ENCODE data around the gene LRCOL1.
"Not testable (repeated sequence)": the region's sequence is repeated elsewhere in the genome, so short reads cannot be mapped to it uniquely, and the experiment has no call there.

Gene LRCOL1

DNA sequence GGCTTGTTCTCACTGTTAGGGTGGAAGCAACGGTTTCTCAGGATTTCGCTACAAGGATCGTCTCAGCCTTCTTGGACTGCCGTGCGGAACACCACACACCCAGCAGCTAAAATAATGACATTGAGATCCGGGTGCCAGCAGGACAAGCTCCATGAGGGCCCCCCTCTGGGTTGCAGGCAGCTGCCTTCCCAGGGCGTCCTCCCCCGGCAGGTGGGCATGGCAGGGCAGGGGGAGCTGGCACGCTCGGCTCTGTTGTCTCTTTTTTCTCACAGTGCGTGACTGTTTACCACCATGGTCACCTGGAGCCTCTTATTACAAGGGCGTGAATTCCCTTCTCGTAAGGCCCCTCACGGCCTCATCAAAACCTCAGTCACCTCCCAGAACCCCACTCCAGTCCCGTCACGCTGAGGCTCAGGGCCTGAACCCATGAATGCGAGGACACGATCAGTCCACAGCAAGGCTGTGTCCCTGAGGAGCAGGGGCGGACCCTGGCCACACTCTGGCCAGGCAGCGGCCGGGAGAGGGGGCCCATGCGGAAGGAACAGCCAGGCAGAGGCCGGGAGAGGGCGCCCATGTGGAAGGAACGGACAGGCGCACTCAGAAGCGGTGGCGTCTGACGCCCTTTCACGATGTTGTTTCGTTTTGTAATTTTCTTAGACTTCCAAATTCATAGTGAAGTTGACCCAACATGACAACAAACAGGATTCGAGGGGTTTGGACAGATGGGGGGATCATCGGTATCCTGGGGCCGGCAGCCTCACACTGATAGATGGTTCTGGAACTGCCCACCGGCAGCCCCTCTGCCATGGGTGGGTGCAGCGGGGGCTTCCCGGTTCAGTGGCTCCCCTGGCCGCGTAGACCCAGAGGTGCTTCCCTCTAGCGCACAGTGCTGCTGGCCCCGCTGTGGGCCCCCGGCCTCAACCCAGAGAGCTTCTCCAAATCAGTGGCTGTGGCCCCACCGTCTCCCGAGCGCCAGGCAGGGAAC is 10.0 kb downstream of the LRCOL1 start:
- DNase-seq: no peak

DNA sequence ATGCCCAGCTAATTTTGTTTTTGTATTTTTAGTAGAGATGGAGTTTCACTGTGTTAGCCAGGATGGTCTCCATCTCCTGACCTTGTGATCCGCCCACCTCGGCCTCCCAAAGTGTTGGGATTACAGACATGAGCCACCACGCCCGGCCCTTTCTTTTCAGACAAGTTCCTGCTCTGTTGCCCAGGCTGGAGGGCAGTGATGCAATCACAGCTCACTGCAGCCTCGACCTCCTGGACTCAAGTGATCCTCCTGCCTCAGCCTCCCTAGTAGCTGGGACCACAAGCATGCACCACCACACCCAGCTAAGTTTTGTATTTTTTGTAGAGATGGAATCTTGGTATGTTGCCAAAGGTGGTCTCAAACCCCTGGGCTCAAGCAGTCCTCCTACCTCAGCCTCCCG is 10.9 kb downstream of the LRCOL1 start:
- not testable (repeated sequence) for DNase-seq

DNA sequence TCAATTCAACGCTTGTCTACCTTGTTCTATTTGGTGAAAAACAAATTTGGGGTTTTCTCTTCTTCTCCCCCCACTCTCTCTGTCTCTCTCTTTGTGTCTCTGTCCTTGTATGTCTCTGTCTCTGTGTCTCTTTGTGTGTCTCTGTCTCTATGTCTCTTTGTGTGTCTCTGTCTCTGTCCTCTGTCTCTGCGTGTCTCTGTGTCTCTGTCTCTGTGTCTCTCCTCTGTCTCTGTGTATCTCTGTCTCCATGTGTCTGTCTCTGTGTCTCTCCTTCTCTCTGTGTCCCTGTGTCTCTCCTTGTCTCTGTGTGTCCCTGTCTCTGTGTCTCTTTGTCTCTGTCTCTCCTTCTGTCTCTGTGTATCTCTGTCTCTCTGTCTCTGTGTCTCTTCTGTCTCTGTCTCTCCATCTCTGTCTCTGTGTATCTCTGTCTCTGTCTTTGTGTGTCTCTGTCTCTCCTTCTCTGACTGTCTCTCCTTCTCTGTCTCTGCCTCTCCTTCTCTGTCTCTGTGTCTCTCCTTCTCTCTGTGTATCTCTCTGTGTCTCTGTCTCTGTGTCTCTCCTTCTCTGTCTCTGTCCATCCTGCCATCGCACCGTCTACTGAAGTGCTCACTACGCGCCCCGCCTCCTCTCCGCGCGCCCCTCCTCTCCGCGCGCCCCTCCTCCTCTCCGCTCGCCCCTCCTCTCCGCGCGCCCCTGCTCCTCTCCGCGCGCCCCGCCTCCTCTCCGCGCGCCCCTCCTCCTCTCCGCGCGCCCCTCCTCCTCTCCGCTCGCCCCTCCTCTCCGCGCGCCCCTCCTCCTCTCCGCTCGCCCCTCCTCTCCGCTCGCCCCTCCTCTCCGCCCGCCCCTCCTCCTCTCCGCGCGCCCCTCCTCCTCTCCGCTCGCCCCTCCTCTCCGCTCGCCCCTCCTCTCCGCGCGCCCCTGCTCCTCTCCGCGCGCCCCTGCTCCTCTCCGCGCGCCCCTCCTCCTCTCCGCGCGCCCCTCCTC is 12.8 kb downstream of the LRCOL1 start:
- DNase-seq: no peak

DNA sequence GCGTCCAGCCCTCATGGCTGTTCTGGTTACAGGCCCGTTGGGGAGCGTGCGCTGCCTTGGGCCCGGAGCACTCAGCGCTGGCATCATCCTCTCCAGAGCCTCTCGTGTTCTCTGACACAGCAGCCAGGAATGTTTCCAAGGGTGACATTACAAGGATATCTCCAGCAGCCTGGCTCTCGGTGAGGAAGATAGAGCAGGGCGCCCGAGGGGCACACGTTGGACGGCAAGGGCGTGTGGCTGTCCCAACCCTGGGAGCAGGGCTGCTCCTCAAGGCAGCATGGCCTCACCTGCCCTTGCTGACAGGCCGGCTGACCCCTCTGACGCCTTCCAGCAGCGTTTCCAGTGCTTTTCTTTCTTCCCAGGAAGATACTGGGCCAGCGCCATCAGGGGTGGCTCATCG is 14.4 kb downstream of the LRCOL1 start:
- no peak for DNase-seq

DNA sequence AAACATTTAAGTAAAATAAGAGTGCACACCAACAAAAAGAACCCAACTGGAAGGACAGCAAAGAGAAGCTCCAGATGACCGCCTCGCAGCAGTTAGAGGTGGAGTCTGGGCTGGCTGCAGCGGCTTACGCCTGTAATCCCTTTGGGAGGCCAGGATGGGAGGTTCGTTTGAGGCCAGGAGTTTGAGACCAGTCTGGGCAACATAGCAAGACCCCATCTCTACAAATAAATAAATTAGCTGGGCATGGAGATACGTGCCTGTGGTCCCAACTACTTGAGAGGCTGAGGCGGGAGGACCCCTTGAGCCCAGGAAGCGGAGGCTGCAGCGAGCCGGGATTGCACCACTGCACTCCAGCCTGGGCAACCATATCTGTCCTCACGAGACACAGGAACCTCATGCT is 15.2 kb downstream of the LRCOL1 start:
- no peak for DNase-seq

DNA sequence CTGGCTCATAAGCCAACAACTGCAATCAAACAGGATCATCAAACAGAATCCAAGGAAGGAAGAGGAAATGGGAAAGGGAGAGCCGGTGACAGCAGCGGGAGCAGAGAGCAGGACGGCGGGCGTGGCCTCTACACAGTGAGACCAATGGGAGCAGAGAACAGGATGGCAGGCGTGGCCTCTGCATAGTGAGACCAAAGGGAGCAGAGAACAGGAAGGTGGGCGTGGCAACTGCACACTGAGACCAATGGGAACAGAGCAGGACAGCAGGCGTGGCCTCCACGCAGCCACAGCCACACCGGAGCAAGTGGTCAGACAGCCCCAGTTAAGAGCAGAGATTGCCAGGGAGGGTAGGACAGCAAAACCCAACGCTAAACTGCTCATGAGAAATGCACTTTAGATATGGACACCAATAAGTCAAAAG is 16.4 kb downstream of the LRCOL1 start:
- DNase-seq: no peak

DNA sequence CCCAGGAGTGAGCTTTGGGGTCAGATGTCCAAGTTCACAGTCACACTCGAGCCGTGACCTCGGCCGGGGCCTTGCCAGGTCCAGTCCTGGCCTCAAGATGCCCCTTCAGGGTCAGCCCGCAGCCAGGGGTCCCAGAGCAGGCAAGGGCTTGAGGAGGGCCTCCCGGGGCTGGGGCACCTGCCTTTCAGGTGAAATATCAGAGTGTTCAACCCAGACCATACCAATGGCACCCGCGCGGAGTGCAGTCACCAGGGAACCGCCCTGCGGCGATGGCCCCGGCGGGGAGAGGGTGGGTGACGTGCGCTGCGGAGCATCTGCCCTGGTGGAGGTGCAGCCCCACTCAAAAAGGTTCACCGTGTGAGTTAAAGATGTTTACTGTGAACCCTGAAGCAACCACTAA is 16.9 kb downstream of the LRCOL1 start:
- DNase-seq: no peak

DNA sequence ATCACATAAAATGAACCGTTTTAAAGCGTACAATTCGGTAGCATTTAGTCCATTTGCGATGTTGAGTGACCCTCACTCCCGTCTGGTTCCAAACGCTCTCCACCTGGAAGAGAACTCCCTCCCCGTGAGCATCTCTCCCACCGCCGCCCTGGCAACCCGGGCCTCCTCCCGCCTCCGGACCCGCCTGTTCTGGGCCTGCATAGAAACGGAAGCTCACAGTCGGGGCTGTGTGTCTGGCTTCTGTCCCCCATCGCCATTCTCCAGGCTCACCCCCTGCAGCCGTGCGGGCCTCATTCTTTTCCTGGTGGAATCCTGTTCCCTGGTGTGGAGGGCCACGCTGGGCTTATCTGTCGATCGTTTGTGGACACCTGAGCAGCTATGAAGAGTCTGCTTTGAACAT is 17.3 kb downstream of the LRCOL1 start:
- no peak for DNase-seq

DNA sequence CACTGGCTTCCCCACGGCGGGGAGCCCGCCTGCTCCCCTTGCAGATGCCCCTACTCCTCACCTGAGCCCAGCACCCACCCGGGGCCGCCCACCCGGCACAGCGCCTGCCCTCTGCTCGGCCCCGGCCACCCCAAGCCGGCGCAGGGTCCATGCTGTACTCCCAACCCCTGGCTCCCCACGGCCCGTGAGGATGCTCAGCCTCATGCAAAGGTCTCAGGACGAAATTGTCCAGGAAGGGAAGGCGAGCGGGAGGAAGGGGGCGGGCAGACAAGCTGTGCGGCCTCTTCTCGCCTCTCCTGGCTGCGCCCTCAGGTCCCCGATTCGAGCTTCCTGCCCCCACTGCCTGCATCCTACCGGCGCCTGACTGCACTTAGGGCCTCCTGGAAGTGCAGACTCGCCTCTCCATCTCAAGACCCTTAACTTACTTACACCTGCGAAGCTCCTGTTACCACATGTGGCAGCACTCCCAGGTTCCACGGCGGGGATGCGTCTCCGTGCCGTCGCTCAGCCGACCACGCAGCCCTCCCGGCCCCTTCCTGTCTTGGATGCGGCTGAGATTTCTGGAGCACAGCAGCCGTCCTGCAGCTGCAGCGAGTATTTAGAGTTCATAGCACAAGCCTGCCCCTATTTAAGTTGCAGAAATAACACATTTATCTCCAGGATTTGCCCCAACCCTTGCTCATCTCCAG is 18.0 kb downstream of the LRCOL1 start:
- no peak for DNase-seq

DNA sequence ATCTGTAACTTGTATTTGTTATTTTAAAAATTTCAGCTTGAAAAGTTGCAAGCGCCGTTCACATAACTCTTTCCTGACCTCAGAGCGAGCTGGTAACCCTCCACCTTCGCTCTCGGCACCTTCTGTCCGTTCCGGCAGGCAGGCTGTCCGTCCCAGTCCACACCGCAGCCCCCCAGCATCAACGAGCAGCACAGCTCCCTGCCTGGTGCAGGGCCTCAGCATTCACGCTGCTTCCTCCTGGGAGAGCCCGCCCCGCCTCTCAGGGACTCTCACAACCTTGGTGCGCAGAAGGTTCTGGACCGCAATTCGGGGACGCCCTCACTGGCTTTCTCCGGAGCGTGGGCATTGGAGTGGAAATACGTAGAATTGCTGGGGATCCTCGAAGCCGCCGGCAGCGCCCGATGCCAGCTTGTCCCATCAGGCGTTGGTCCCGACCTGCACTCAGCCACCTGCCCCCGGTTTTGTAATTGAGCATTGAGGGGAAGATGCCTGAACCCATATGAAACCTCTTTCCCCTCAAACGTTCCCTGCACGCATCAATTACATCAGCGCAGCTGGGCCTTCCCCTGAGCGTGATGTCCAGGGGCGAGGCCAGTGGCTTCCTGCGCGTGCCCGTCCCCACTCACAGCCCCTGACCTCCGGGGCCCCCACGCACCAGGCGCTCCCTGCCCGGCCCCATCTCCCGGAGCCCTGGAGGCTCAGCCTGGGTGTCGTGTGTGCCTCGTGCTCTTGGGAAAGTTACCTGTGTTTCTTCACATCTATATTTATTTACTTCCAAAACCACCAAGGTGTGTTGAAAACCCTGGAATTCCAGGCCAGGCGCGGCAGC is 19.1 kb downstream of the LRCOL1 start:
- no peak for DNase-seq

DNA sequence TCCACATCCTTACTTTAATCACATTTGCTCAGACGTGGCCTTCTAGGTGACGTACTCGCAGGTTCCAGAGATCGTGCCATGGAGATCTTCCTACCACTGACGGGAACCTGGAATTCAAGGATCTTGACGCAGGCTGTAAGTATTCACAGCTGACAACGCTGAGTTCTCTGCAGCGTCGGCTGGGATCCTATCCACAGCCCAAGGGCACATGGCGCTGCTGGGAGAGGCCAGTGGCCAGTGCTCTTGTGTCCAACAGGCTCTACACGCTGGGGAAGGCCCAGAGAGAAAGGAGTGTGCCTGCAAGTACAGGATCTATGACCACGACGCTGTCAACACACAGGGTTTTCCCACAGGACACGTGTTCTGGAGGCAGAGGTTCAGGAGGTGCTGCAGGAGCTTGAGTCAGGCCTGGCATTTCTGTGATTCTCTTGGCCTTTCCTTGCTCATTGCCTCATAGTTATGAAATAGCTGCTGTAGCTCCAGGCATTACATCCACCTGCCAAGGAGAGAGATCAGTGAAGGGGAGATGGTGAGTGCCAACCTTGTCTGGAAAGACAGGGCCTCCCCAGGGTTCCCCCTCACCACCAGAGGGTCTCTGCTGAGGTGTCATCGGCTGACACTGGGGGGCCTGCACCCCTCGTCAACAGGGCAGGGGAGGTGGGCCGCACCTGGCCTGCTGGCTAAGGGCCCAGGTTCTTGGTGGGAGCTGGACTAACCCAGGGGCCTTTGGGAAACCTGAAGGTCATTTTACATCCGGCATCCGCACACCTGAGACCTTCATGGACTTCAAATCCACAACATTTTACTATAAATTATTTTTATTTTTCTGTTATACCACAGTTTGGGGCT is 21.3 kb downstream of the LRCOL1 start:
- DNase-seq: no peak

DNA sequence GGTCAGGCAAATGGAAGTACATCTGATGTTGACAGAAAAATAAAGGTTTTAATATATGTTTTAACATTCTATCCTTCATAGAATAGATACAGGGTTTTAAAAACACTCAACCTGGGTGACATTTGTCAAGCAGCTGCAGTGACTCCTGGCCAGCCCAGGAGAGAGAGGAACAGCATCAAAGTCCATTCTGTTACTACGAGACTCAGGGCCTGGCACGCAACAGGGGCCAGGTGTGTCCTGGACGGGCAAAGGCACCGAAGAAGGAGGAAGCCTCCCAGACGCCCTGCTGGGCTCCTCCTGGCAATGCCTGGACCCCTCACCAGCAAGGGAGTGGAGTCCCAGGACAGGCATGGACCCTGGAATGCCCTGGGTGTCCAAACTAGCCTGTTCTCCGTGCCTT is 22.1 kb downstream of the LRCOL1 start:
- DNase-seq: no peak

DNA sequence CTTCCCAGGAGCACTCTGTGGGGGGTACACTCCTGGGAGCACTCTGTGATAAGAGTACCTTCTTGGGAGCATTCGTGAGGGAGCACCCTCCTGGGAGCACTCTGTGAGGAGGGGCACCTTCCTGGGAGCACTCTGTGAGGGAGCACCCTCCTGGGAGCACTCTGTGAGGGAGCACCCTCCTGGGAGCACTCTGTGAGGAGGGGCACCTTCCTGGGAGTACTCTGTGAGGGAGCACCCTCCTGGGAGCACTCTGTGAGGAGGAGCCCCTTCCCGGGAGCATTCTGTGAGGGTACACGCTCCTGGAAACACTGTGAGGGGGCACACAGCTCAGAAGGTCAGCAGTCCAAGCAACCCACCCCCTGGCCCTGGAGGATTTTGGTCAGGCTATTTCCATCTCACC is 22.6 kb downstream of the LRCOL1 start:
- no peak for DNase-seq

DNA sequence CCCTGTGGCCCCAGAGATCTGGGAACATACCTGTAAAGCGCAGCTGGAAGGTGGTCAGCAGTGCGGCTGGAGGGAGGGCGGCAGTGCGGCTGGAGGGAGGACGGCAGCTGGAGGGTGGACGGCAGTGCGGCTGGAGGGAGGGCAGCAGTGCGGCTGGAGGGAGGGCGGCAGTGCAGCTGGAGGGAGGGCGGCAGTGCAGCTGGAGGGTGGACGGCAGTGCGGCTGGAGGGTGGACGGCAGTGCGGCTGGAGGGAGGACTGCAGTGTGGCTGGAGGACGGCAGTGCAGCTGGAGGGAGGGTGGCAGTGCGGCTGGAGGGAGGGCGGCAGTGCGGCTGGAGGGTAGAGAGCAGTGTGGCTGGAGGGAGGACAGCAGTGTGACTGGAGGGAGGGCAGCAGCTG is 23.5 kb downstream of the LRCOL1 start:
- no peak for DNase-seq

DNA sequence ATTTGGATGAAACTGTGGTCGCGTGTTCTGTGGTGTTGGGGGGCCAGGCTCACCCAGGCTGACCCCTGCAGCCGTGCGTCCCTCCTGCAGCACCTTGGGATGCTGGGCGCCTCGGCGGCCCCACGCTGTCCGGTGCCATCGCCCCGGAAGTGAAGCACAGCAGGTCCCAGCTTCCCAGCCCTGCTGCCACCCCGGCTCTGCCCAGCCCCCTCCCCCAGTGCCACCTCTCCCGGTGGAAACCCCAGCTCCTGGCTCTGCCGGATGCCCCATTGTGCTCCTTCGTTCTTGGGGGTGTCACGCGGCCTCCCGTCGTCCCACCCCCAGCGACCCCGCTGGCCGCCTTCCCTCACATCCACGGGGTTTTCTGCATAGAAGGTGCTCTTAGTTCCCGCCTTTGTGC is 25.2 kb downstream of the LRCOL1 start:
- no peak for DNase-seq

DNA sequence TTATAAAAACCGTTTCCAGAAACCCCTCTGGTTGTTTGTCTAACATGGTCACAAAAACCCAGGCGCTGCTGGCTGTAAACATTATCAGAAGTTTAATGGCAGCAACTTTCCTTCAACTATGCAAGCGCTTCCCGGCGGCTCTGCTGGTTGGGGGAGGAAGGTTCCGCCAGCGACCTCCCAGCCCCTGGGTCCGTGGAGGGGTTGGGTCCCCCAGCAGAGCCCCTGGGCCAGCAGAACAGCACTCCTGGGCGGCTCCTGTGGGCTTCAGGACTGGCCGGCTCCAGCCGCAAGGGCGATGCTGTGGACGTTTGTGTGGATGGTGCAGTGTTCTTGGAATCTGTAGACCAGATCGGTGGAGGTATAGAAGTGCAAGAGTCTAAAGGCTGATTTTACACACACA is 26.0 kb downstream of the LRCOL1 start:
- DNase-seq: no peak

DNA sequence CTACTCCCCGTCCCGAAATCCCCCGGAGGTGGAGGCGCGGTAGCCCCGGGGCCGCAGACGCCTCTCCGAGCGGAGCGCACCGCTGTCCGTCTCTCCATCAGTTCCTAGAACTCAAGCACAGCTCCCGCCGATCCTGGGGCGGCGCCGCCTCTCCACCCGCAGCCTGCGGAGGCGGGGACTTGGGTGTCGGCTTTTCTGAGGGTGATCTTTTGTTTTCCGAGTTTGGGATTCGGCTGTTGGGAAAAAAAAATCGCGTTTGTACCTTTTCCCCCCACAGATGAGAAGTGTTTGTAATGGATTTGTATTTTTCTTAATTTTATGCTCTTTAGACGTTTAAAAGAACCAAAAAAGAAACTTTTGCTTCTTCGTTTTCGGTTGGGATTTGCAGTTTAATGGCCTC is 26.6 kb downstream of the LRCOL1 start:
- no peak for DNase-seq

DNA sequence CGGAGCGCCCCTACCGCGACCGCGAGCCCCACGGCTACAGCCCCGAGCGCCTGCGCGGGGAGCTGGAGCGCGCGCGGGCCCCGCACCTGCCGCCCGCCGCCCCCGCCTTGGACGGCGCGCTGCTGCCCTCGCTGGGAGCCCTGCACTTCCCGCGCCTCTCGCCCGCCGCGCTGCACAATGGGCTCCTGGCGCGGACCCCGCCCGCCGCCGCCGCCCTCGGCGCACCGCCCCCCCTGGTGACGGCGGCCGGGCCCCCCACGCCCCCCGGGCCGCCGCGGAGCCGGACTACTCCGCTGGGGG is 27.0 kb downstream of the LRCOL1 start:
- no peak for DNase-seq

DNA sequence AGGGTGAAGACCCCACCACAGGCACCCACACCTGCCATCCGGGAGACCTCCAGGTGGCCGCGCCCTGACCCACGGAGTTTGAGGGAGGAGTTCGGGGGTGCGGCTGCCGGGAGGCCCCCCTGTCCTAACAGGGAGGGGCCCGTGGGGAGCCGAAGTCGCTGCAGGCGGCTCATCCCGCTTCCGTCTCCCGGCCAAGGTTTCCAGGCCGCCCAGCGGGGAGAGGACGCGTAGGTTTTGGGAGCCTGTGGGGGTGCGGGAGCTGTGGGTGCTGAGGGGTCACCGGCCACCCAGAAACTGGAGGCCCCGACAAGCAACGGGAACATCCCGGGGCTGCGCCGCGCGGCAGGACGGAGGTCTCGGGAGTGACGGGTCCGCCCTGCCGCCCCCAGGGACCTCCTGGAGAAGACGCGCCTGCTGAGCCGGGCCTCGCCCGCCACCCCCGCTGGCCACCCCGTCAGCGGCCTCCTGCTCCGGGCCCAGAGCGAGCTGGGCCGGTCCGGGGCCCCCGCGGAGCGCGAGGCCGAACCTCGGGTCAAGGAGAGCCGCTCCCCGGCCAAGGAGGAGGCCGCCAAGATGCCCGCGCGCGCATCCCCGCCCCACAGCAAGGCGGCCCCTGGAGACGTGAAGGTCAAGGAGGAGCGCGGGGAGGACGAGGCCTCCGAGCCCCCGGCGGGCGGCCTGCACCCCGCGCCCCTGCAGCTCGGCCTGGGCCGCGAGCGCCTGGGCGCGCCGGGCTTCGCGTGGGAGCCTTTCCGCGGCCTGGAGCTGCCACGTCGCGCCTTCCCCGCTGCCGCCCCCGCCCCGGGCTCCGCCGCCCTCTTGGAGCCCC is 27.6 kb downstream of the LRCOL1 start:
- DNase-seq: no peak

DNA sequence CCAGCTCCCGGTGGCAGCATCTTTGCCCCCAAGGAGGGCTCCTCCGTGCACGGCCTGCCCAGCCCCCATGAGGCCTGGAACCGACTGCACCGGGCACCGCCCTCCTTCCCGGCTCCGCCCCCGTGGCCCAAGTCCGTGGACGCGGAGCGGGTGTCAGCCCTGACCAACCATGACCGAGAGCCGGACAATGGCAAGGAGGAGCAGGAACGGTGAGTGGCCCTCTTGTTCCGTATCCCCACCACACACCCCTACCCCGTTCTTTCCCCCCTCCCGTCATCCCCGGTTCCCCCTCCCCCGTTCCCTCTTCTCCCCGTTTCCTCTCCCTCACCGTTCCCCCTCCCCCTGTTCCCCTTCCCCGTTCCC is 28.3 kb downstream of the LRCOL1 start:
- DNase-seq: no peak

Data from GF-D8 (cell line).